Activated CD8-positive, alpha-beta T cell treated with anti-CD3 and anti-CD28 coated beads for 36 hours (primary cell): Measurements from ENCODE around the gene OR1F1. TPM values are rescaled to one million over a fixed set of nuclear protein-coding genes. Genes with fewer than 3 reads are reported as not detected.
A peak's percentile ranks its signal among the peaks of the same experiment; 100 is the strongest.

Experiments used
- ATAC-seq: fragments of 200-7000 bp; cut with Tn5 transposase; one replicate; pipeline ENCODE4 v1.10.0; 2021; ENCODE audit warnings: mild to moderate bottlenecking, moderate library complexity
- CTCF ChIA-PET: fragments of 350-600 bp; sonication (Branson Sonifier 250); formaldehyde crosslinking; loops from one replicate; lab custom pipeline; 2021; ENCODE audit warnings: antibody characterized with exemption; lab: Charles Lee
- POLR2A ChIA-PET: fragments of 350-600 bp; sonication (Branson Sonifier 250); formaldehyde crosslinking; loops from one replicate; lab custom pipeline; 2021; ENCODE audit warnings: antibody characterized with exemption; lab: Charles Lee
- DNase-seq: peaks from one replicate; pipeline ENCODE4 v3.0.0-alpha.2; 2020
- H3K27ac Mint-ChIP-seq: one replicate; pipeline ENCODE4 v1.8.0; 2021; ENCODE audit warnings: mild to moderate bottlenecking, mixed read lengths
- H3K27me3 Mint-ChIP-seq: one replicate; pipeline ENCODE4 v1.8.0; 2021; ENCODE audit warnings: mixed read lengths
- H3K36me3 Mint-ChIP-seq: one replicate; pipeline ENCODE4 v1.8.0; 2021; ENCODE audit warnings: low read depth, mixed read lengths
- H3K4me1 Mint-ChIP-seq: one replicate; pipeline ENCODE4 v1.8.0; 2021; ENCODE audit warnings: low read depth, mixed read lengths
- H3K4me3 Mint-ChIP-seq: one replicate; pipeline ENCODE4 v1.8.0; 2021; ENCODE audit warnings: mild to moderate bottlenecking, moderate library complexity, mixed read lengths
- H3K9me3 Mint-ChIP-seq: one replicate; pipeline ENCODE4 v1.8.0; 2021; ENCODE audit warnings: mixed read lengths
- CTCF ChIP-seq: fragments of 200-600 bp; IDR thresholded peaks from one replicate; pipeline ENCODE4 v1.8.0; 2022; ENCODE audit warnings: antibody characterized with exemption, mild to moderate bottlenecking
- intact Hi-C: fragments of 100-400 bp; cut with micrococcal nuclease; formaldehyde crosslinking; loops from one replicate; pipeline ENCODE4 v1.10.0; 2022
- total RNA-seq, 2 experiments: library from RNA; stranded (reverse); gene quantifications; one replicate each; pipeline ENCODE4 v1.2.3, GENCODE V29; 2021

The OR1F1 gene
- total RNA-seq, 2 experiments from 2014 or later, result not detected

GRCh38 chr16:3173892-3174617, 13.9 kb upstream of the OR1F1 start:
- CTCF ChIA-PET, result interaction anchor here (1.0 to 2.0 kb wide), 6 partner anchors 9 to 142 kb away, joined by 3 to 12 read pairs (median 6); no protein-coding TSS in a partner anchor
- intact Hi-C loops, result no loop called here
- ATAC-seq (peak; percentile 28), DNase-seq (peak; percentile 71)
- peaks cover 45% of the 10 kb centered on the region for H3K27me3 Mint-ChIP-seq
- peak overlapping the region; percentile 43 for H3K27ac Mint-ChIP-seq
- H3K4me3 Mint-ChIP-seq, result peak overlapping the region; percentile 70
- H3K4me1 Mint-ChIP-seq, result peaks cover 34% of the 10 kb centered on the region
- POLR2A ChIA-PET, result interaction anchor here (0.9 to 1.3 kb wide), 3 partner anchors 10 to 191 kb away, joined by 3 read pairs; partner anchors contain the start of genes TIGD7 and ZNF75A
- no peaks in the 10 kb centered on the region for H3K9me3 Mint-ChIP-seq
- no peaks in the 10 kb centered on the region for H3K36me3 Mint-ChIP-seq
- TF ChIP-seq CTCF, result peak; percentile 68

GRCh38 chr16:3174618-3175148, 13.3 kb upstream of the OR1F1 start:
- TF ChIP-seq CTCF, result peak; percentile 31
- Mint-ChIP-seq H3K36me3 (no peaks in the 10 kb centered on the region), H3K4me1 (peaks cover 34% of the 10 kb centered on the region), H3K27ac (peak overlapping the region; percentile 43), H3K27me3 (peaks cover 49% of the 10 kb centered on the region), H3K9me3 (no peaks in the 10 kb centered on the region), H3K4me3 (peak overlapping the region; percentile 70)
- intact Hi-C loops, result no loop called here
- POLR2A ChIA-PET, result interaction anchor here (1.0 kb wide), 1 partner anchor 131 kb away, joined by 3 read pairs; the partner anchor contains the start of genes TIGD7 and ZNF75A
- CTCF ChIA-PET, result interaction anchor here (1.4 to 2.0 kb wide), 2 partner anchors 13 to 93 kb away, joined by 6 read pairs; no protein-coding TSS in a partner anchor
- ATAC-seq (no peak), DNase-seq (no peak)

- CTCF ChIA-PET, result no interaction called here
- no peak for TF ChIP-seq CTCF
- POLR2A ChIA-PET, result no interaction called here
- no peak for ATAC-seq
- peak overlapping the region; percentile 60 for H3K4me3 Mint-ChIP-seq
- H3K4me1 Mint-ChIP-seq, result peaks cover 34% of the 10 kb centered on the region
- intact Hi-C loops, result no loop called here
- H3K27me3 Mint-ChIP-seq, result peaks cover 52% of the 10 kb centered on the region
- no peak overlapping the region for H3K27ac Mint-ChIP-seq
- DNase-seq, result peak; percentile 77
- H3K36me3 Mint-ChIP-seq, result no peaks in the 10 kb centered on the region
- no peaks in the 10 kb centered on the region for H3K9me3 Mint-ChIP-seq
Measured at GRCh38 chr16:3175157-3176093, 12.6 kb upstream of the OR1F1 start.

GRCh38 chr16:3179651-3180050, 8.4 kb upstream of the OR1F1 start:
- H3K27me3 Mint-ChIP-seq, result peaks cover 74% of the 10 kb centered on the region
- no peaks in the 10 kb centered on the region for H3K9me3 Mint-ChIP-seq
- H3K36me3 Mint-ChIP-seq, result peaks cover 1% of the 10 kb centered on the region
- no peak overlapping the region for H3K4me3 Mint-ChIP-seq
- ChIA-PET CTCF (interaction anchor here (1.3 to 1.5 kb wide), 3 partner anchors 13 to 148 kb away, joined by 3 to 4 read pairs (median 4); no protein-coding TSS in a partner anchor), POLR2A (interaction anchor here (0.8 kb wide), 1 partner anchor 30 kb away, joined by 3 read pairs; no protein-coding TSS in a partner anchor)
- TF ChIP-seq CTCF, result no peak
- ATAC-seq (no peak), DNase-seq (no peak)
- peaks cover 22% of the 10 kb centered on the region for H3K4me1 Mint-ChIP-seq
- intact Hi-C loops, result loop anchor here (10.0 kb wide), 1 partner anchor 325 kb away; the partner anchor contains the start of gene CLUAP1
- no peak overlapping the region for H3K27ac Mint-ChIP-seq
